K562 (cell line): ENCODE measurements around the gene POR. TPM values are rescaled to one million over a fixed set of nuclear protein-coding genes. Genes with fewer than 3 reads are reported as not detected.

Experiments
- ATAC-seq: fragments of 200-7000 bp; cut with Tn5 transposase; 3 replicates; pipeline ENCODE4 v1.9.1; 2020; ENCODE audit warnings: moderate library complexity
- BruUV-seq: library from RNA; stranded (reverse); fragments of 400-500 nt; replicated peaks from 2 replicates; lab custom pipeline; 2021; lab: Mats Ljungman, UMichigan
- CTCF ChIA-PET: fragments of 300-600 bp; formaldehyde crosslinking; extraction: SDS; loops from one replicate; lab custom pipeline; 2021; ENCODE audit warnings: low intra/inter-chr PET ratio; lab: Yijun Ruan, JAX
- POLR2A ChIA-PET: fragments of 300-600, 350-650 bp; sonication (Branson Sonifier 250); formaldehyde crosslinking; extraction: SDS; loops from one replicate; lab custom pipeline; 2021; ENCODE audit warnings: antibody characterized with exemption, inconsistent platforms; lab: Yijun Ruan, JAX
- DNase-seq, 4 experiments: peaks; one replicate each; pipeline versions ENCODE4 v3.0.0 to v3.0.0-alpha.2; 2011 to 2018; ENCODE audit warnings: low spot score in 3 of 4, mixed read lengths in 3 of 4; ENCODE audit errors: extremely low read depth in 1 of 4
- FAIRE-seq: peaks from 2 replicates; lab custom pipeline; 2011; peaks lifted over from hg19 to GRCh38; lab: Jason Lieb, UNC
- H2AFZ ChIP-seq: 2 replicates; pipeline ENCODE4 v1.6.0; 2011; ENCODE audit warnings: low read depth, low read length, control low read depth, inconsistent platforms
- H3K27ac ChIP-seq: fragments of 200-600 bp; 3 replicates; pipeline ENCODE4 v1.8.0; 2011; ENCODE audit warnings: low read depth, mild to moderate bottlenecking, control low read depth, inconsistent platforms, low read length, moderate library complexity, mixed read lengths; ENCODE audit errors: extremely low read depth
- H3K27me3 ChIP-seq, 2 experiments: fragments of 300-600 bp in 1 of 2; 2 replicates in 1 of 2; 3 replicates in 1 of 2; pipeline versions ENCODE4 v1.6.0 to v1.8.0; 2011; ENCODE audit warnings: inconsistent platforms in 2 of 2, low read length in 2 of 2, mild to moderate bottlenecking in 1 of 2, mixed read lengths in 1 of 2, moderate library complexity in 1 of 2; ENCODE audit not compliant: control insufficient read depth in 2 of 2, insufficient read depth in 2 of 2
- H3K36me3 ChIP-seq: fragments of 300-600 bp; 3 replicates; pipeline ENCODE4 v1.8.0; 2011; ENCODE audit warnings: mild to moderate bottlenecking, low read length, inconsistent platforms; ENCODE audit not compliant: control insufficient read depth, insufficient read depth
- H3K4me1 ChIP-seq, 2 experiments: fragments of 200-600 bp in 1 of 2; replicated peaks in 1 of 2; 2 replicates in 1 of 2; 3 replicates in 1 of 2; pipeline versions ENCODE4 v1.5.1 to v1.8.0; 2011; ENCODE audit warnings: inconsistent platforms in 2 of 2, low read length in 2 of 2, mild to moderate bottlenecking in 1 of 2, mixed read lengths in 1 of 2, moderate library complexity in 1 of 2; ENCODE audit not compliant: control insufficient read depth in 2 of 2, insufficient read depth in 2 of 2
- H3K4me2 ChIP-seq: 2 replicates; pipeline ENCODE4 v1.6.1; 2011; ENCODE audit warnings: low read length, control low read depth, inconsistent platforms, mixed read lengths; ENCODE audit not compliant: insufficient read depth
- H3K4me3 ChIP-seq: fragments of 200-600 bp; sonication (generic), shearing (Covaris generic); 2 replicates; pipeline ENCODE4 v1.5.1; 2016; ENCODE audit warnings: control low read depth, inconsistent platforms
- H3K79me2 ChIP-seq: fragments of 200-600 bp; 3 replicates; pipeline ENCODE4 v1.8.0; 2011; ENCODE audit warnings: low read length, inconsistent platforms; ENCODE audit not compliant: control insufficient read depth, insufficient read depth
- H3K9ac ChIP-seq, 2 experiments: 2 replicates each; pipeline versions ENCODE4 v1.6.0 to v1.6.1; 2011; ENCODE audit warnings: low read depth in 2 of 2, low read length in 2 of 2, control low read depth in 1 of 2, inconsistent platforms in 1 of 2, mild to moderate bottlenecking in 1 of 2, mixed read lengths in 1 of 2; ENCODE audit not compliant: insufficient read depth in 1 of 2
- H3K9me1 ChIP-seq: one replicate; pipeline ENCODE4 v1.6.0; 2011; ENCODE audit warnings: inconsistent platforms, mild to moderate bottlenecking, low read length, moderate library complexity; ENCODE audit not compliant: control insufficient read depth, insufficient read depth
- H3K9me3 ChIP-seq: replicated peaks from 2 replicates; pipeline ENCODE4 v1.5.1; 2011; ENCODE audit warnings: low read depth, low read length, inconsistent platforms; ENCODE audit not compliant: control insufficient read depth, insufficient read depth
- H4K20me1 ChIP-seq: replicated peaks from 2 replicates; pipeline ENCODE4 v1.6.1; 2011; ENCODE audit warnings: low read length, inconsistent platforms, mixed read lengths; ENCODE audit not compliant: control insufficient read depth, insufficient read depth
- C11orf30 ChIP-seq: fragments of 450-650 bp; IDR thresholded peaks from 2 replicates; pipeline ENCODE4 v1.6.1; 2016; ENCODE audit warnings: low read depth, mild to moderate bottlenecking
- CUX1 ChIP-seq: fragments of 200-800 bp; sonication (Bioruptor generic); IDR thresholded peaks from 2 replicates; pipeline ENCODE4 v1.6.1; 2016; ENCODE audit warnings: missing genetic modification characterization, missing compliant biosample characterization
- MAFF ChIP-seq: IDR thresholded peaks from 2 replicates; pipeline ENCODE4 v1.6.1; 2012; ENCODE audit warnings: low read length, improper control_type of control experiment
- MAFG ChIP-seq: fragments of 450-650 bp; conservative IDR thresholded peaks from 2 replicates; pipeline ENCODE4 v1.6.1; 2016; ENCODE audit warnings: missing genetic modification characterization, missing compliant biosample characterization
- MAFK ChIP-seq: IDR thresholded peaks from 2 replicates; pipeline ENCODE4 v1.6.1; 2011; ENCODE audit warnings: low read length, improper control_type of control experiment
- ZNF263 ChIP-seq: sonication (generic); formaldehyde crosslinking; IDR thresholded peaks from 2 replicates; pipeline ENCODE4 v1.8.0; 2022; ENCODE audit warnings: mild to moderate bottlenecking, missing genetic modification reagents, borderline replicate concordance
- ZNF316 ChIP-seq: fragments of 450-650 bp; IDR thresholded peaks from 2 replicates; pipeline ENCODE4 v1.6.1; 2016
- WGBS: fragments of 100-300 bp; shearing (Covaris generic); methylation state at CpG from one replicate; pipeline ENCODE4 v1.1.6; 2016; ENCODE audit warnings: low coverage, mixed read lengths; ENCODE audit not compliant: insufficient coverage; ENCODE audit errors: missing lambda C conversion rate; 5-methylcytosine and 5-hydroxymethylcytosine counted together
- in situ Hi-C: fragments of 300-500 bp; cut with MboI; formaldehyde crosslinking; loops from 4 replicates; pipeline ENCODE4 v1.15.0; 2018; ENCODE audit warnings: inconsistent platforms, mixed read lengths
- intact Hi-C: fragments of 100-400 bp; cut with micrococcal nuclease; formaldehyde crosslinking; loops from 2 replicates; pipeline ENCODE4 v1.14.2; 2022
- polyA plus RNA-seq, 8 experiments: library from polyadenylated mRNA; depleted of rRNA in 4 of 8; stranded (reverse) in 5 of 8; unstranded in 3 of 8; fragments of >200 nt; fragmentation: Nextera tagmentation in 2 of 8; fragmentation: Illumina TruSeq in 1 of 8; extraction: Ambion mirVana in 2 of 8; extraction: Trizol in 1 of 8; gene quantifications; 2 replicates each; pipeline versions ENCODE4 v1.2.1 to v1.2.3, GENCODE V29; 2011 to 2014; ENCODE audit warnings: inconsistent platforms in 1 of 8, missing spikeins in 1 of 8
- total RNA-seq, 7 experiments: library from RNA; depleted of rRNA in 6 of 7; stranded (reverse); fragments of >200 nt in 6 of 7; fragmentation: Illumina TruSeq in 2 of 7; extraction: Trizol in 2 of 7; gene quantifications; 2 replicates each; pipeline versions ENCODE4 v1.2.1 to v1.2.3, GENCODE V29; 2011 to 2021; ENCODE audit warnings: low replicate concordance in 1 of 7

POR gene
- total and polyA plus RNA-seq, 9 of the 15 experiments (the other 6 are each of a cell fraction or from before 2014, with no cell fraction given), result 4.7 to 142 (median 40.8) TPM

GRCh38 chr7:75868153-75868552, 46.8 kb upstream of the POR start:
- no peaks in the 10 kb centered on the region for H3K27me3 ChIP-seq
- H3K4me3 ChIP-seq, result no peak overlapping the region
- no peak for FAIRE-seq
- 54% methylated on average over 2 of the region's 2 CpGs for WGBS
- no TSS peak for BruUV-seq
- ChIA-PET POLR2A (interaction anchor here (0.7 kb wide), 1 partner anchor 11 kb away, joined by 3 read pairs; the partner anchor contains the start of gene RHBDD2), CTCF (interaction anchor here (0.6 to 4.3 kb wide), 2 partner anchors 153 to 161 kb away, joined by 6 to 95 read pairs; no protein-coding TSS in a partner anchor)
- no peak overlapping the region for H3K27ac ChIP-seq
- in situ Hi-C loops, result loop anchor here (5.0 kb wide), 1 partner anchor 154 kb away; no protein-coding TSS in a partner anchor
- H3K36me3 ChIP-seq, result no peaks in the 10 kb centered on the region
- H2AFZ ChIP-seq, result no peak overlapping the region
- TF ChIP-seq MAFG, result peak; percentile 88
- TF ChIP-seq ZNF263 (CRISPR knock-in tag), result no peak
- TF ChIP-seq MAFF, result peak; percentile 92
- peak; percentile 97 for TF ChIP-seq ZNF316
- TF ChIP-seq MAFK, result peak; percentile 88
- peak; percentile 94 for TF ChIP-seq C11orf30
- no peak for TF ChIP-seq CUX1 (CRISPR knock-in tag)
- no peaks in the 10 kb centered on the region for H3K9me3 ChIP-seq
- no peak for DNase-seq
- no peak for ATAC-seq
- H3K9me1 ChIP-seq, result no peaks in the 10 kb centered on the region
- H3K4me2 ChIP-seq, result no peak overlapping the region
- no peaks in the 10 kb centered on the region for H3K79me2 ChIP-seq
- no peak overlapping the region for H3K9ac ChIP-seq
- peaks cover 15 to 21% of the 10 kb centered on the region in 2 experiments; a peak in 4 of 5 replicates for H3K4me1 ChIP-seq
- H4K20me1 ChIP-seq, result no peaks in the 10 kb centered on the region
- intact Hi-C loops, result loop anchor here (5.0 kb wide), 3 partner anchors 104 to 444 kb away; no protein-coding TSS in a partner anchor
